NCI-H510A (cell line): ENCODE results near the gene CPNE1.

Experiments
- DNase-seq: peaks from one replicate; lab custom pipeline; 2025; lab: John Stamatoyannopoulos, UW

CPNE1 gene

GRCh38 chr20:35619196-35620095, 45.3 kb downstream of the CPNE1 start:
- DNase-seq, result peak; percentile 90

- no peak for DNase-seq
These were observed 46.2 kb downstream of the CPNE1 start for GRCh38 chr20:35618263-35619131.

- no peak for DNase-seq
These were observed 47.1 kb downstream of the CPNE1 start for GRCh38 chr20:35617397-35618262.

- no peak for DNase-seq
These were observed 48.0 kb downstream of the CPNE1 start for GRCh38 chr20:35616465-35617396.

- DNase-seq, result peak; percentile 98
These were observed 48.8 kb downstream of the CPNE1 start, which contains the start of gene SPAG4 for GRCh38 chr20:35615667-35616464. Gene SPAG4, plus strand, starts transcription at chr20:35615829. Its CDS starts 175 bp downstream, at chr20:35616004.

GRCh38 chr20:35611482-35611881, 53.2 kb downstream of the CPNE1 start:
- no peak for DNase-seq

- no peak for DNase-seq
These were observed 53.8 kb downstream of the CPNE1 start for GRCh38 chr20:35610833-35611427.

- DNase-seq, result no peak
These were observed 57.5 kb downstream of the CPNE1 start for GRCh38 chr20:35607003-35607735.

GRCh38 chr20:35606127-35606526, 58.6 kb downstream of the CPNE1 start:
- DNase-seq, result no peak

- no peak for DNase-seq
These were observed 60.3 kb downstream of the CPNE1 start for GRCh38 chr20:35604449-35604747.

- no peak for DNase-seq
These were observed 60.8 kb downstream of the CPNE1 start for GRCh38 chr20:35603695-35604448.

- no peak for DNase-seq
These were observed 61.7 kb downstream of the CPNE1 start for GRCh38 chr20:35602851-35603495.

GRCh38 chr20:35601990-35602389, 62.7 kb downstream of the CPNE1 start:
- no peak for DNase-seq

GRCh38 chr20:35600993-35601973, 63.4 kb downstream of the CPNE1 start:
- DNase-seq, result peak; percentile 44

GRCh38 chr20:35600176-35600992, 64.3 kb downstream of the CPNE1 start:
- no peak for DNase-seq

- no peak for DNase-seq
These were observed 65.0 kb downstream of the CPNE1 start for GRCh38 chr20:35599776-35600120.
